Measurements from ENCODE around the gene RPS6KA2.

GRCh38 chr6:166370489-166370888 lies 256.6 kb downstream of the RPS6KA2 start:
- TF ChIP-seq, protein P1, sequence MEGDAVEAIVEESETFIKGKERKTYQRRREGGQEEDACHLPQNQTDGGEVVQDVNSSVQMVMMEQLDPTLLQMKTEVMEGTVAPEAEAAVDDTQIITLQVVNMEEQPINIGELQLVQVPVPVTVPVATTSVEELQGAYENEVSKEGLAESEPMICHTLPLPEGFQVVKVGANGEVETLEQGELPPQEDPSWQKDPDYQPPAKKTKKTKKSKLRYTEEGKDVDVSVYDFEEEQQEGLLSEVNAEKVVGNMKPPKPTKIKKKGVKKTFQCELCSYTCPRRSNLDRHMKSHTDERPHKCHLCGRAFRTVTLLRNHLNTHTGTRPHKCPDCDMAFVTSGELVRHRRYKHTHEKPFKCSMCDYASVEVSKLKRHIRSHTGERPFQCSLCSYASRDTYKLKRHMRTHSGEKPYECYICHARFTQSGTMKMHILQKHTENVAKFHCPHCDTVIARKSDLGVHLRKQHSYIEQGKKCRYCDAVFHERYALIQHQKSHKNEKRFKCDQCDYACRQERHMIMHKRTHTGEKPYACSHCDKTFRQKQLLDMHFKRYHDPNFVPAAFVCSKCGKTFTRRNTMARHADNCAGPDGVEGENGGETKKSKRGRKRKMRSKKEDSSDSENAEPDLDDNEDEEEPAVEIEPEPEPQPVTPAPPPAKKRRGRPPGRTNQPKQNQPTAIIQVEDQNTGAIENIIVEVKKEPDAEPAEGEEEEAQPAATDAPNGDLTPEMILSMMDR (conservative IDR thresholded peaks at IDR 0.05): no peak
- no peak for TF ChIP-seq ZFX (IDR thresholded peaks at IDR 0.05)

Data from C4-2B (cell line).